ENCODE results near the gene HSD17B7.

HSD17B7 gene

DNA sequence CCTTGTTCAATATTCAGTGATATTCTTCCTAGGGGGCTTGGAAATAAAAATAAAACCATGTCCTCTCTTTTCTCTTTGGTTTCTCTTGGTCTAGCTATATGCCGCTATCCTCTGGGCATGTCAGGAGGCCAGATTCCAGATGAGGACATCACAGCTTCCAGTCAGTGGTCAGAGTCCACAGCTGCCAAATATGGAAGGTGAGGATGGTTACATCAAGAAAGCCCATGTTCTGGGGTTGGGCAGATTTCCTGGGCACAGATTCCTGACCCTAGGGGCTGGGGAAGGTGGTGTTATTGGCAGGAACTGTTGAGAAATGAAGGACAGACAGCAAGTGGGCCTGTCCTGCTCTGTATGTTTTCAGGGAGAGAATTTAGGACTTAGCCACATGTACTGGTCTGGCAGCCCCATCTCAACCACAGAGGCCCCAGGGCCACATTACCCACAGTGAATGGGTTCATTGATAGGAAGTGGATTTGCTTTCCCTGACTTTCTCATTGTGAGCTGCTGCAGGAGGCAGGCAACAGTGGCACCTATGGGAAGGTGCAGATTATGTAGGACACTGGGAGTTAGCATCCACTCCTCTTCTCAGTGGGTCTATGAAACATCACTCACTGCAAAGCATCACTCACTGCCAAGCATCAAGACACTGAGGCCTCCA is 37.4 kb upstream of the HSD17B7 start:
- Histone ChIP-seq H3K4me3 (replicated peaks; ENCODE audit: insufficient read depth, low read length) (no peak overlapping the region), H3K27ac (replicated peaks) (no peak overlapping the region), H3K27me3 (ENCODE audit: insufficient read depth, poor library complexity, severe bottlenecking) (no peaks in the 10 kb centered on the region)
- DNase-seq (ENCODE audit: low read depth in 1 of 2, low spot score in 1 of 2) = no peak
- TF ChIP-seq SPI1 (IDR thresholded peaks at IDR 0.05; ENCODE audit: borderline replicate concordance, low read depth) (no peak), GABPA (IDR thresholded peaks at IDR 0.05; ENCODE audit: low read depth) (no peak), POLR2AphosphoS5 (IDR thresholded peaks at IDR 0.05; ENCODE audit: low read depth) (no peak), REST (IDR thresholded peaks at IDR 0.05; ENCODE audit: insufficient replicate concordance, low read depth) (no peak), CTCF (IDR thresholded peaks at IDR 0.05; ENCODE audit: insufficient read depth, low read length) (no peak)

DNA sequence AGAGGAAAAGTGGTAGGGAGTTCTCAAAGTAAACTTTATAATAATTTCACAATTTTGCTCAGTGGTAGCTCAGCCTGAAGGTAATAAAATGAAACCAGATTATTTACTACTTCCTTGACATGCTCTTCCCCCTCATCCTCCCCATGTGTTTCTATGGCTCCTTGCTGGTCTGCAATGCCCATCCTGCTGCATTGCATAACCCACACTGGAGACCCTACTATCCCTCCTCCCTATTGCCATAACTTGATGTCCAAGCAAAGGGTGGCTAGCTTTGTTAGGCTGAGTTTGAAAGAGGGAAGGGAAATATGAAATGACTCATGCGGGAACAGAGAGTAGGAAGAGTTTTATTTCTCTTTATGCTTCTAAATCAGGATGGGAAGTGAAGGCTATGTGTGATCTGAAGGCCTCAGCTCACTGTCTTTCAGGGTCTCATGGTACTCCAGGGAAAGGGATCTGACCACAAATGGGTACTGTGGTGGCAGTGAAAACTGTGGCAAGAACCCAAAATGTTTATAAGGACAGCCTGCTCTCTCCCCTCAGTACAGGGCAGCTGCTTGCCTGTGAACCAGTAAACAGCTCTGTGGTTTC is 36.4 kb upstream of the HSD17B7 start:
- DNase-seq (ENCODE audit: low read depth in 1 of 2, low spot score in 1 of 2) = no peak
- Histone ChIP-seq H3K27ac (replicated peaks) (no peak overlapping the region), H3K4me3 (replicated peaks; ENCODE audit: insufficient read depth, low read length) (no peak overlapping the region), H3K27me3 (ENCODE audit: insufficient read depth, poor library complexity, severe bottlenecking) (peaks cover 2% of the 10 kb centered on the region)
- TF ChIP-seq POLR2AphosphoS5 (IDR thresholded peaks at IDR 0.05; ENCODE audit: low read depth) (no peak), SPI1 (IDR thresholded peaks at IDR 0.05; ENCODE audit: borderline replicate concordance, low read depth) (no peak), REST (IDR thresholded peaks at IDR 0.05; ENCODE audit: insufficient replicate concordance, low read depth) (no peak), CTCF (IDR thresholded peaks at IDR 0.05; ENCODE audit: insufficient read depth, low read length) (no peak), GABPA (IDR thresholded peaks at IDR 0.05; ENCODE audit: low read depth) (no peak)

- no peak for DNase-seq (ENCODE audit: low read depth in 1 of 2, low spot score in 1 of 2)
- no peak overlapping the region for H3K4me3 ChIP-seq (replicated peaks; ENCODE audit: insufficient read depth, low read length)
- H3K27ac ChIP-seq (replicated peaks) = no peak overlapping the region
- H3K27me3 ChIP-seq (ENCODE audit: insufficient read depth, poor library complexity, severe bottlenecking) = peaks cover 2% of the 10 kb centered on the region
- TF ChIP-seq GABPA (IDR thresholded peaks at IDR 0.05; ENCODE audit: low read depth) = no peak
Observed at GRCh38 chr1:162755306-162755705, 35.2 kb upstream of the HSD17B7 start.

DNA sequence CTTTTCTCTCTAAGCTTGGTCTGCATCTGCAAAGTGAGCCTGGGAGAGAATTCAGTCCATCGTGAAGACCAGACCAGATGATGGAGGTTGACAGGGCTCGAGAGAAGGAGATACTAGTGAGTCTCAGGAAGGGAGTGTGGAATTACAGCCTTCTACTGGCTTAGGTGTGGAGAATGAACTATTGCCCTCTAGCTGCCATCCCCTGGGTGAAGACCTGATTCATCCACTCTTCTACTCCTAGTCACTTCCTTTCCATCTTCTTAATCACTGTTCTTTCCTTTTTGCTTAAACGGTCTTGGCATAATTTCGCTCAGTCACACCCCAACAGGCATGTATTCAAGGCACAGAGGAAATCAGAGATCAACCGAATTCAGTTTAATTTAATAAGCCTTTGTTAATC is 34.0 kb upstream of the HSD17B7 start:
- no peak for TF ChIP-seq GABPA (IDR thresholded peaks at IDR 0.05; ENCODE audit: low read depth)
- TF ChIP-seq REST (IDR thresholded peaks at IDR 0.05; ENCODE audit: insufficient replicate concordance, low read depth) = no peak
- TF ChIP-seq SPI1 (IDR thresholded peaks at IDR 0.05; ENCODE audit: borderline replicate concordance, low read depth) = no peak
- Histone ChIP-seq H3K4me3 (replicated peaks; ENCODE audit: insufficient read depth, low read length) (no peak overlapping the region), H3K27me3 (ENCODE audit: insufficient read depth, poor library complexity, severe bottlenecking) (peaks cover 2% of the 10 kb centered on the region), H3K27ac (replicated peaks) (no peak overlapping the region)
- no peak for DNase-seq (ENCODE audit: low read depth in 1 of 2, low spot score in 1 of 2)
